Suprapubic skin (tissue), 4 donors: ENCODE measurements around the gene NPAS1. TPM values are rescaled to one million over a fixed set of nuclear protein-coding genes. Genes with fewer than 3 reads are reported as not detected.
"Not testable (repeated sequence)": the region's sequence is repeated elsewhere in the genome, so short reads cannot be mapped to it uniquely, and the experiment has no call there.

Experiments used
- DNase-seq, 2 donors: peaks; one replicate each; pipeline ENCODE4 v3.0.0-alpha.2; 2019; ENCODE audit warnings: low spot score in 2 of 2
- H3K27ac ChIP-seq: fragments of 200-600 bp; sonication (generic); one replicate; pipeline ENCODE4 v1.5.1; 2019
- H3K27me3 ChIP-seq: fragments of 200-600 bp; sonication (generic); one replicate; pipeline ENCODE4 v1.5.1; 2019
- H3K36me3 ChIP-seq: fragments of 200-600 bp; sonication (generic); one replicate; pipeline ENCODE4 v1.5.1; 2019
- H3K4me1 ChIP-seq: fragments of 200-600 bp; sonication (generic); one replicate; pipeline ENCODE4 v1.5.1; 2019
- H3K4me3 ChIP-seq: fragments of 200-600 bp; sonication (generic); one replicate; pipeline ENCODE4 v1.5.1; 2019; ENCODE audit warnings: mild to moderate bottlenecking
- H3K9me3 ChIP-seq: fragments of 200-600 bp; sonication (generic); one replicate; pipeline ENCODE4 v1.5.1; 2019
- CTCF ChIP-seq, 2 donors: fragments of 200-600 bp in 1 of 2; fragments of 450-650 bp in 1 of 2; sonication (generic) in 1 of 2; IDR thresholded peaks; one replicate each; pipeline ENCODE4 v1.5.1; 2016 to 2019; ENCODE audit warnings: antibody characterized with exemption in 2 of 2, mild to moderate bottlenecking in 1 of 2, moderate library complexity in 1 of 2
- EP300 ChIP-seq: sonication (generic); formaldehyde crosslinking; IDR thresholded peaks from one replicate; pipeline ENCODE4 v1.6.1; 2017; ENCODE audit warnings: antibody characterized with exemption
- POLR2A ChIP-seq, 2 donors: fragments of 450-650 bp; IDR thresholded peaks; one replicate each; pipeline ENCODE4 v1.6.1; 2017; ENCODE audit warnings: antibody characterized with exemption in 2 of 2, mild to moderate bottlenecking in 2 of 2, moderate library complexity in 2 of 2
- POLR2AphosphoS5 ChIP-seq, 3 donors: sonication (generic); formaldehyde crosslinking; IDR thresholded peaks; one replicate each; pipeline ENCODE4 v1.6.1; 2017; ENCODE audit warnings: antibody characterized with exemption in 3 of 3
- WGBS: methylation state at CpG from one replicate; pipeline ENCODE4 v1.1.5; 2018; 5-methylcytosine and 5-hydroxymethylcytosine counted together
- total RNA-seq, 4 donors: library from RNA; depleted of rRNA; stranded (reverse); fragments of >200 nt; gene quantifications; one replicate each; pipeline ENCODE4 v1.1.0, GENCODE V29; 2016

Gene NPAS1
- total RNA-seq, 4 donors from 2014 or later = 4.7 to 6.8 (median 5.5) TPM

DNA sequence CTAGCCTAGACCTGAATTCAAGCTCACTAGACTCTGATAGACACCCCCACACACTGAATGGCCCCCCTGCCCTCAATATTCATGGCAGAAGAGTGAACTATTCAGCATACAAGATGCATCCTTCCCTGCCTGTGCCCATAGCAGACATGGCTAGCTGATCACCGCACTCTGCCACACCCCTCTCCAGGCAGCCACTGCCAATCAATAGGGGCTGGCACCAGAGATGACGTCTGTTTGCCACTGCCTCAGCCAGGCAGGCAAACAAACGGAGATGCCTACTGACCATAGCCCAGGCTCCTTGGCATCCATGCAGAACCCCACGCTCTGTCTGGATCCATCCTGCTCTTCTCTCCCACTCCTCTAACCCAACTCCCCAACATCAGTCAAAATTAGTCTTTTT, 13.8 kb upstream of the NPAS1 start:
- no peak for DNase-seq
- peaks cover 12% of the 10 kb centered on the region for H3K4me1 ChIP-seq
- H3K4me3 ChIP-seq = no peak overlapping the region
- TF ChIP-seq POLR2A (IDR thresholded peaks at IDR 0.05) (no peak), CTCF (IDR thresholded peaks at IDR 0.05) (no peak), EP300 (no peak), POLR2AphosphoS5 (IDR thresholded peaks at IDR 0.05) (no peak)
- 75% methylated on average over 4 of the region's 4 CpGs for WGBS
- no peaks in the 10 kb centered on the region for H3K27me3 ChIP-seq
- H3K27ac ChIP-seq = no peak overlapping the region
- H3K9me3 ChIP-seq = no peaks in the 10 kb centered on the region
- H3K36me3 ChIP-seq = peaks cover 12% of the 10 kb centered on the region

DNA sequence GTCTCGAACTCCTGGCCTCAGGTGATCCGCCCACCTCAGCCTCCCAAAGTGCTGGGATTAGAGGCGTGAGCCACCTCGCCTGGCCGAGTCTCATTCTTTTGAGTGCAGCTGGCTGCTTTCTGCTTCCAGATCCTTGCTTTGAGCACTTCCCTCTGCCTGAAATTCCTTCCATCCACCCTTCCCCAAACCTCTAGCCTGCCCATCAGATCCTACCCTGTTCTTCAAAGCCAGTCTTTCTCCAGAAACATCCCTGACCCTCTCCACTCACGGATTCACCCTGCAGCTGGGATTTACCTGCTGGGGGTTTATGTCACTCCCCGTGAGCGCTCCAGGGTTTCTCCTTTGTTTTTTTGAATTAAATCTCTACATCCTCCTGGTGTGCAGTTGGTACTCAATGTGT, 13.1 kb upstream of the NPAS1 start:
- WGBS = 62% methylated on average over 8 of the region's 8 CpGs
- no peaks in the 10 kb centered on the region for H3K27me3 ChIP-seq
- H3K4me3 ChIP-seq = no peak overlapping the region
- no peak for TF ChIP-seq EP300
- no peak for TF ChIP-seq CTCF (IDR thresholded peaks at IDR 0.05)
- no peak for TF ChIP-seq POLR2A (IDR thresholded peaks at IDR 0.05)
- TF ChIP-seq POLR2AphosphoS5 (IDR thresholded peaks at IDR 0.05) = no peak
- DNase-seq = no peak
- peaks cover 12% of the 10 kb centered on the region for H3K4me1 ChIP-seq
- H3K36me3 ChIP-seq = peaks cover 6% of the 10 kb centered on the region
- no peaks in the 10 kb centered on the region for H3K9me3 ChIP-seq
- no peak overlapping the region for H3K27ac ChIP-seq

DNA sequence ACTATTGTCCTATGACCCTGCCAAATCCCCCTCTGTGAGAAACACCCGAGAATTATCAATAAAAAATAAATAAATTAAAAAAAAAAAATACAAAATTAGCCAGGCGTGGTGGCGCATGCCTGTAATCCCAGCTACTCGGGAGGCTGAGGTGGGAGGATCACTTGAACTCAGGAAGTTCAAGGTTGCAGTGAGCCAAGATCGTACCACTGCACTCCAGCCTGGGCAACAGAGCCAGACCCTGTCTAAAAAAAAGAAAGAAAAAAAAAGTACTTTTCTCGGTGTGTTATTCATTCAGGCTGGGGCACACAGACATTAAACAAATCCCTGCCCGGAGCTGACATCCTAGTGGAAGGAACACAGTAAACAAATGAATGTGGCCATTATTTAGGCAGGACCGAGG, 9.1 kb upstream of the NPAS1 start:
- not testable (repeated sequence) for H3K36me3 ChIP-seq, H3K4me3 ChIP-seq, DNase-seq, H3K9me3 ChIP-seq, H3K27me3 ChIP-seq, H3K27ac ChIP-seq
- peaks cover 11% of the 10 kb centered on the region for H3K4me1 ChIP-seq
- WGBS = 82% methylated on average over 8 of the region's 8 CpGs

DNA sequence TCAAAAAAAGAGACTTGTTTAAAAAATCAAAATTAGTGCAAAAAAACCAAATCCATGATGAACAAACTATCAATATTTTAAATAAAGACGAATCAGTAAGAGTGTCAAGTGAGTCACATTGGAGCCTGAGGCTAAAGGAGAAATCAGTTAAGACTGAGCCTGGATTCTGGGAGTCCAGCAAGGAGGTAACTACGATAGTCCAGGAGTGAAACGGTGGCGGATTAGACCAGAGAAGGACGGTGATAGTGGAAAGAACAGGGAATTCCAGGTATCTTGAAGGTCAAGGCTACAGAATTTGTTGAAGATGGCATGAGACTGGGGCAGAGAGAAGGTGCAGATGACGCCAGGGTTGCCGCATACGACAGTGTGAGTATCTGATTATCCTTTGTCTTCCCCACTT, 7.0 kb upstream of the NPAS1 start:
- H3K4me3 ChIP-seq = no peak overlapping the region
- 14% methylated on average over 8 of the region's 8 CpGs for WGBS
- H3K9me3 ChIP-seq = no peaks in the 10 kb centered on the region
- H3K27me3 ChIP-seq = no peaks in the 10 kb centered on the region
- H3K27ac ChIP-seq = no peak overlapping the region
- TF ChIP-seq POLR2AphosphoS5 (IDR thresholded peaks at IDR 0.05) = no peak
- no peak for TF ChIP-seq EP300
- no peak for DNase-seq
- peaks cover 11% of the 10 kb centered on the region for H3K4me1 ChIP-seq
- H3K36me3 ChIP-seq = no peaks in the 10 kb centered on the region

- H3K27ac ChIP-seq = no peak overlapping the region
- no peak overlapping the region for H3K4me3 ChIP-seq
- H3K4me1 ChIP-seq = peaks cover 11% of the 10 kb centered on the region
- DNase-seq = peak in 1 of 2 donors; percentile 85
- WGBS = 9% methylated on average over 16 of the region's 16 CpGs
- no peaks in the 10 kb centered on the region for H3K36me3 ChIP-seq
- TF ChIP-seq POLR2A (IDR thresholded peaks at IDR 0.05) = no peak
- TF ChIP-seq CTCF (IDR thresholded peaks at IDR 0.05) = peak; percentile 95 to 99
- no peaks in the 10 kb centered on the region for H3K27me3 ChIP-seq
- H3K9me3 ChIP-seq = no peaks in the 10 kb centered on the region
These were observed 6.6 kb upstream of the NPAS1 start for GRCh38 chr19:47013041-47013517.

GRCh38 chr19:47018923-47019322, 714 bp upstream of the NPAS1 start:
- Histone ChIP-seq H3K9me3 (no peaks in the 10 kb centered on the region), H3K27ac (no peak overlapping the region), H3K36me3 (no peaks in the 10 kb centered on the region), H3K4me3 (no peak overlapping the region), H3K27me3 (peaks cover 46% of the 10 kb centered on the region), H3K4me1 (peaks cover 34% of the 10 kb centered on the region)
- DNase-seq = no peak
- WGBS = 51% methylated on average over 13 of the region's 13 CpGs
- no peak for TF ChIP-seq CTCF (IDR thresholded peaks at IDR 0.05)
- TF ChIP-seq EP300 = no peak
- no peak for TF ChIP-seq POLR2AphosphoS5 (IDR thresholded peaks at IDR 0.05)
- TF ChIP-seq POLR2A (IDR thresholded peaks at IDR 0.05) = no peak
